CD4-positive, alpha-beta T cell (primary cell): ENCODE results near the gene KLHL33. TPM values are rescaled to one million over a fixed set of nuclear protein-coding genes. Genes with fewer than 3 reads are reported as not detected.

ENCODE experiments used
- ATAC-seq: fragments of 200-7000 bp; cut with Tn5 transposase; one replicate; pipeline ENCODE4 v1.10.0; 2022; ENCODE audit warnings: mild to moderate bottlenecking; ENCODE audit not compliant: poor library complexity
- CTCF ChIA-PET: fragments of 350-600 bp; sonication (Branson Sonifier 250); formaldehyde crosslinking; loops from one replicate; lab custom pipeline; 2021; ENCODE audit warnings: antibody characterized with exemption, inconsistent platforms; lab: Charles Lee
- POLR2A ChIA-PET: fragments of 350-600 bp; sonication (Branson Sonifier 250); formaldehyde crosslinking; loops from one replicate; lab custom pipeline; 2021; ENCODE audit warnings: antibody characterized with exemption, inconsistent platforms; lab: Charles Lee
- DNase-seq, 14 experiments: peaks; one replicate each; pipeline ENCODE4 v3.0.0-alpha.2; 2013 to 2020; ENCODE audit warnings: mixed read lengths in 2 of 14
- H3K27ac ChIP-seq, 2 donors: one replicate each; pipeline versions ENCODE4 v1.5.1 to v1.7.0; 2013; ENCODE audit warnings: low read length in 2 of 2, low read depth in 1 of 2, mild to moderate bottlenecking in 1 of 2
- H3K27me3 ChIP-seq, 2 experiments: 1 replicate in 1 of 2; 2 replicates in 1 of 2; pipeline versions ENCODE4 v1.6.1 to v1.7.0; 2013; ENCODE audit warnings: low read length in 2 of 2, control low read depth in 1 of 2, mild to moderate bottlenecking in 1 of 2, moderate library complexity in 1 of 2; ENCODE audit not compliant: insufficient read depth in 2 of 2, control insufficient read depth in 1 of 2
- H3K36me3 ChIP-seq: one replicate; pipeline ENCODE4 v1.6.1; 2013; ENCODE audit warnings: low read length, control low read depth; ENCODE audit not compliant: insufficient read depth
- H3K4me1 ChIP-seq: one replicate; pipeline ENCODE4 v1.6.1; 2013; ENCODE audit warnings: low read length, control low read depth; ENCODE audit not compliant: insufficient read depth
- H3K4me3 ChIP-seq: one replicate; pipeline ENCODE4 v1.5.1; 2013; ENCODE audit warnings: mild to moderate bottlenecking, low read length, moderate library complexity
- H3K9me3 ChIP-seq, 2 experiments: 1 replicate in 1 of 2; 2 replicates in 1 of 2; pipeline versions ENCODE4 v1.6.1 to v1.7.0; 2013; ENCODE audit warnings: low read length in 2 of 2, mild to moderate bottlenecking in 2 of 2, control low read depth in 1 of 2, moderate library complexity in 1 of 2; ENCODE audit not compliant: control insufficient read depth in 1 of 2, insufficient read depth in 1 of 2
- H3K27ac Mint-ChIP-seq: one replicate; pipeline ENCODE4 v1.8.0; 2020; ENCODE audit warnings: mixed read lengths
- H3K27me3 Mint-ChIP-seq: one replicate; pipeline ENCODE4 v1.8.0; 2021; ENCODE audit warnings: mixed read lengths
- H3K36me3 Mint-ChIP-seq: one replicate; pipeline ENCODE4 v1.8.0; 2021; ENCODE audit warnings: low read depth, mixed read lengths
- H3K4me1 Mint-ChIP-seq: one replicate; pipeline ENCODE4 v1.8.0; 2021; ENCODE audit warnings: low read depth, mixed read lengths
- H3K4me3 Mint-ChIP-seq: one replicate; pipeline ENCODE4 v1.8.0; 2020; ENCODE audit warnings: mild to moderate bottlenecking, mixed read lengths
- H3K9me3 Mint-ChIP-seq: one replicate; pipeline ENCODE4 v1.8.0; 2020; ENCODE audit warnings: mixed read lengths
- intact Hi-C, 2 experiments: fragments of 100-400 bp; cut with DNase I in 1 of 2; cut with micrococcal nuclease in 1 of 2; formaldehyde crosslinking; loops; one replicate each; pipeline versions ENCODE4 v1.15.1 to v1.9.0; 2023 to 2025; cut with DNase I, micrococcal nuclease
- total RNA-seq, 174 experiments: library from RNA in 2 of 174; stranded (reverse) in 2 of 174; gene quantifications; one replicate each; pipeline ENCODE4 v1.2.3 and lab custom pipeline; 2021 to 2026
- TF ChIP-seq, protein P1 (sequence below): fragments of 200-600 bp; IDR thresholded peaks from one replicate; pipeline ENCODE4 v1.8.0; 2022; ENCODE audit warnings: antibody characterized with exemption, mild to moderate bottlenecking

Gene KLHL33
- total RNA-seq, 2 experiments from 2014 or later: 0.19 to 0.31 TPM

DNA sequence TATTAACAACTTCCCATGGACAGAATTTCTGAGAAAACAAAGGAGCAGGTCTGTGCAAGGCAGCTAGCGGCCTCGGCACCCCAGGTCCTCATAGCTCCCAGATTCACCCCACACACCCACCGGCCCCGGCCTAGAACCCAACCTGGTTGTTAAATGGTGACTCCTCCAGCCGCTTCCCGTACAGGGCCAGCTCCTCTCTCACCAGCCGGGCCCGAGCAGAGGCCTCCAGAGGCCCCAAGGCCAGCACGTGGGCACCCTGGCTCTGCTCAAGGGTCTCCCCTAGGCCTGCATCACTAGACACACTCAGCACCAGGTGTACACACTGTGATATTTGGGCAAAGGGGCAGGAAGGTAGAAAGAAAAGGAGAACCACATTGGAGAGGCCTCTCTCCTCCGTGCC, 52.9 kb downstream of the KLHL33 start:
- Mint-ChIP-seq H3K4me3 (no peak overlapping the region), H3K27me3 (no peaks in the 10 kb centered on the region), H3K36me3 (peaks cover 98% of the 10 kb centered on the region), H3K4me1 (no peaks in the 10 kb centered on the region), H3K27ac (no peak overlapping the region), H3K9me3 (no peaks in the 10 kb centered on the region)
- no peak for DNase-seq
- Histone ChIP-seq H3K36me3 (peaks cover 97% of the 10 kb centered on the region), H3K9me3 (no peaks in the 10 kb centered on the region), H3K27ac (no peak overlapping the region), H3K4me3 (no peak overlapping the region), H3K27me3 (no peaks in the 10 kb centered on the region), H3K4me1 (no peaks in the 10 kb centered on the region)
- TF ChIP-seq, protein P1, sequence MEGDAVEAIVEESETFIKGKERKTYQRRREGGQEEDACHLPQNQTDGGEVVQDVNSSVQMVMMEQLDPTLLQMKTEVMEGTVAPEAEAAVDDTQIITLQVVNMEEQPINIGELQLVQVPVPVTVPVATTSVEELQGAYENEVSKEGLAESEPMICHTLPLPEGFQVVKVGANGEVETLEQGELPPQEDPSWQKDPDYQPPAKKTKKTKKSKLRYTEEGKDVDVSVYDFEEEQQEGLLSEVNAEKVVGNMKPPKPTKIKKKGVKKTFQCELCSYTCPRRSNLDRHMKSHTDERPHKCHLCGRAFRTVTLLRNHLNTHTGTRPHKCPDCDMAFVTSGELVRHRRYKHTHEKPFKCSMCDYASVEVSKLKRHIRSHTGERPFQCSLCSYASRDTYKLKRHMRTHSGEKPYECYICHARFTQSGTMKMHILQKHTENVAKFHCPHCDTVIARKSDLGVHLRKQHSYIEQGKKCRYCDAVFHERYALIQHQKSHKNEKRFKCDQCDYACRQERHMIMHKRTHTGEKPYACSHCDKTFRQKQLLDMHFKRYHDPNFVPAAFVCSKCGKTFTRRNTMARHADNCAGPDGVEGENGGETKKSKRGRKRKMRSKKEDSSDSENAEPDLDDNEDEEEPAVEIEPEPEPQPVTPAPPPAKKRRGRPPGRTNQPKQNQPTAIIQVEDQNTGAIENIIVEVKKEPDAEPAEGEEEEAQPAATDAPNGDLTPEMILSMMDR: no peak
- POLR2A ChIA-PET: interaction anchor here (0.6 kb wide), 1 partner anchor 127 kb away, joined by 3 read pairs; no protein-coding TSS in a partner anchor
- CTCF ChIA-PET: no interaction called here
- no peak for ATAC-seq
- intact Hi-C loops: no loop called here

DNA sequence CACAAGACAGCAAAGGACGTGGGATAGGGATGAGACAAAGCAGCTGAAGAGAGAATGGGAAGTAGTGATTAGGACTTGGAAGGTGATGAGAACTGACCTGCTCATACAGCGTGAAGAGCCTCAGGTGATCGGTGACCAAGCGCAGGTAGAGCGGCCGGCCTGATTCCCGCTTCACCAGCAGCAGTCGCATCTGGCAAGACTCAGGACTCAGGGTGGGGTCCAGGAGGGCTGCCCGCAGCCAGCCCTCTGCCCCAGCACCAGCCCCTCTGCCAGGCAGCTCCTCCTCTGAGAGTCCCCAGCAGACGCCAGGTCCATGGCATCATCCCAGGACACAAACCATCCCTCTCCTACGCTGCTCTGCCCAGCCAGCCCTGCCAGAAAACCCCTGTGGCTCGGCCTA, 53.4 kb downstream of the KLHL33 start:
- CTCF ChIA-PET: no interaction called here
- Mint-ChIP-seq H3K27me3 (no peaks in the 10 kb centered on the region), H3K36me3 (peaks cover 98% of the 10 kb centered on the region), H3K4me1 (no peaks in the 10 kb centered on the region), H3K27ac (no peak overlapping the region), H3K9me3 (no peaks in the 10 kb centered on the region), H3K4me3 (no peak overlapping the region)
- POLR2A ChIA-PET: no interaction called here
- H3K9me3 ChIP-seq: no peaks in the 10 kb centered on the region
- no peak overlapping the region for H3K4me3 ChIP-seq
- no peak for ATAC-seq
- TF ChIP-seq, protein P1: no peak
- intact Hi-C loops: no loop called here
- H3K36me3 ChIP-seq: peaks cover 97% of the 10 kb centered on the region
- no peak overlapping the region for H3K27ac ChIP-seq
- H3K27me3 ChIP-seq: no peaks in the 10 kb centered on the region
- no peaks in the 10 kb centered on the region for H3K4me1 ChIP-seq
- DNase-seq: no peak

DNA sequence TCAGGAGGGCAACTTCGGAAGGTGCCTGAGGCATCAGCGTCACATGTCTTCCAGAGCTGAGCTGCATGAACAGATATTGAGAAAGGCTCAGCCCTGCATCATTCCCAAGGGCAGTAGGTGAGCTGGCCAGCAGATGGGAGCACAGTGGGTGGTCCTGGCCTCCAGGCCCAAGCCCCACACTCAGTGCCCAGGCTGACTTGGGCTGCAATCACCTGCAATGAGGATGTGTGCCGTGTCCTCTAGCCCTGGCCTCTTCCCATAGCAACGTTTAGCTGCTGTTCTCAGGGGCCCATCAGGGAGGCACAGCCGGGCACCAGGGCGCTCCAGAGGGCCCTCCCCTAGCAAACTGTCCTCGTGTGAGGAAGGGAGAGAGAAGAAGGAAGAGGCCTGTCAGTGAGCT, 54.6 kb downstream of the KLHL33 start:
- Histone ChIP-seq H3K4me1 (no peaks in the 10 kb centered on the region), H3K9me3 (no peaks in the 10 kb centered on the region), H3K27ac (no peak overlapping the region), H3K27me3 (no peaks in the 10 kb centered on the region), H3K4me3 (no peak overlapping the region), H3K36me3 (peaks cover 99% of the 10 kb centered on the region)
- TF ChIP-seq, protein P1: no peak
- Mint-ChIP-seq H3K27ac (no peak overlapping the region), H3K4me3 (no peak overlapping the region), H3K27me3 (no peaks in the 10 kb centered on the region), H3K4me1 (no peaks in the 10 kb centered on the region), H3K36me3 (peaks cover 96% of the 10 kb centered on the region), H3K9me3 (no peaks in the 10 kb centered on the region)
- DNase-seq (no peak), ATAC-seq (no peak)
- intact Hi-C loops: no loop called here
- CTCF ChIA-PET: no interaction called here
- POLR2A ChIA-PET: no interaction called here
